ENCODE data around the gene MT2A.

- TF ChIP-seq TAF1 (IDR thresholded peaks at IDR 0.05; ENCODE audit: borderline replicate concordance, low read depth, low read length): no peak
- TF ChIP-seq PKNOX1 (IDR thresholded peaks at IDR 0.05): no peak
- no peak for TF ChIP-seq BRCA1 (IDR thresholded peaks at IDR 0.05; ENCODE audit: low read depth, low read length)
- TF ChIP-seq CTCF (IDR thresholded peaks at IDR 0.05 in 2 of 3, conservative IDR thresholded peaks at IDR 0.05 in 1 of 3; ENCODE audit: control insufficient read depth in 2 of 3, extremely low read depth in 1 of 3, insufficient read depth in 1 of 3, low read depth in 3 of 3, low read length in 3 of 3): peak; percentile 89 to 96 (median 95)
- peak; percentile 95 for TF ChIP-seq RAD21 (IDR thresholded peaks at IDR 0.05; ENCODE audit: insufficient read depth, low read depth, low read length)
- TF ChIP-seq MYC (IDR thresholded peaks at IDR 0.05; ENCODE audit: insufficient read depth, insufficient read length, insufficient replicate concordance, low read length, severe bottlenecking): no peak
Observed at GRCh38 chr16:56576585-56577299, 31.6 kb upstream of the MT2A start.

Measured in GM12878 (cell line).